Loucy (cell line): ENCODE data around the gene GLUD1.
"Not testable (repeated sequence)": the region's sequence is repeated elsewhere in the genome, so short reads cannot be mapped to it uniquely, and the experiment has no call there.

Experiments
- CTCF ChIP-seq: fragments of 200-600 bp; sonication (generic); conservative IDR thresholded peaks from 2 replicates; pipeline ENCODE4 v1.5.1; 2014; ENCODE audit warnings: mild to moderate bottlenecking, antibody characterized with exemption, low read length
- EZH2phosphoT487 ChIP-seq: fragments of 200-600 bp; IDR thresholded peaks from 2 replicates; pipeline ENCODE4 v1.6.1; 2018; ENCODE audit warnings: antibody characterized with exemption, mild to moderate bottlenecking, moderate library complexity, borderline replicate concordance

DNA sequence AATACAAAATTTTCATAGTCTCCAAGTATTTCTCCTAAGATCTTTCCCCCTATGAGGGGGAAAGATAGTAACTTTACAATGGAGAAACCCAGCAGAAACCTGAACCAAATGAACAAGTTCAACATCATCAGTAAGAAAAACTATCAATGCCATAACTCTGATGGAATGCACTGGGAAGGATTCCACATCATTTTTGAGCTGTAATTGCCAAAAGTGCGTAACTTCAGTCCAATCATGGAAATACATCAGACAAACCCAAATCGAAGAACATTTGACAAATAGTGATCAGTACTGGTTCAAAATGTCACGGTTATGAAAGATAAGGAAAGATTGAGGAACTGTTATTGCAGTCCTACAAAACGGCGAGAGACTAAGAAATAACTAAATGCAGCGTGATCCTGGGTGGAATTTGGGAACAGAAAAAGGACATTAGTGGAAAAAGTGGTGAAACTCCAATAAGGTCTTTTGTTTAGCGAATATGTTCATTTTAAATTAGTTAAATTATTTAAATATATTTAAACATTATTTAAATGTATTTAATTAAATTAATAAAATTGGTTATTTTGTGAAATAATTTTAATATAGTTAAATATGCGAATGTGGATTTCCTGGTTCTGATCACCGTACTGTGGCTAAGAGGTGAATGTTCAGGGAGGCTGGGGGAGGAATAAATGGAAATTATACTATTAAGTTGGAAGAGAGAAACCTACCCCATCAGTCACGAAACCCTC is 79.5 kb downstream of the GLUD1 start:
- not testable (repeated sequence) for TF ChIP-seq CTCF, EZH2phosphoT487
